CD4-positive, alpha-beta T cell treated with Interleukin-10 for 1 hour (primary cell): ENCODE measurements around the gene RIBC2.
"Not testable (repeated sequence)": the region's sequence is repeated elsewhere in the genome, so short reads cannot be mapped to it uniquely, and the experiment has no call there.

Source experiments
- DNase-seq: peaks from one replicate; pipeline ENCODE4 v3.0.0-alpha.2; 2020

RIBC2 gene

GRCh38 chr22:45413368-45414211 is at the start of gene RIBC2, which contains the start of gene SMC1B:
RIBC2 (plus strand) TSS chr22:45413693; CDS start chr22:45413887, 194 bp downstream.
SMC1B (minus strand) TSS chr22:45413599; CDS start chr22:45413567, 32 bp downstream.
- DNase-seq = peak; percentile 90

- no peak for DNase-seq
Measured at GRCh38 chr22:45366713-45367112, 46.8 kb upstream of the RIBC2 start.

- DNase-seq = not testable (repeated sequence)
Measured at GRCh38 chr22:45373592-45373991, 39.9 kb upstream of the RIBC2 start.

- DNase-seq = no peak
Measured at GRCh38 chr22:45376009-45376408, 37.5 kb upstream of the RIBC2 start.

- no peak for DNase-seq
Measured at GRCh38 chr22:45376703-45377102, 36.8 kb upstream of the RIBC2 start.

- no peak for DNase-seq
Measured at GRCh38 chr22:45381348-45381747, 32.1 kb upstream of the RIBC2 start.

GRCh38 chr22:45389546-45389945 is 23.9 kb upstream of the RIBC2 start:
- no peak for DNase-seq

GRCh38 chr22:45397806-45398205 is 15.7 kb upstream of the RIBC2 start:
- DNase-seq = peak; percentile 16

- no peak for DNase-seq
Measured at GRCh38 chr22:45398214-45398613, 15.3 kb upstream of the RIBC2 start.

GRCh38 chr22:45399712-45400445 is 13.6 kb upstream of the RIBC2 start:
- no peak for DNase-seq

- no peak for DNase-seq
Measured at GRCh38 chr22:45402466-45402985, 11.0 kb upstream of the RIBC2 start.

GRCh38 chr22:45407793-45408192 is 5.7 kb upstream of the RIBC2 start:
- no peak for DNase-seq

GRCh38 chr22:45413013-45413367 is 503 bp upstream of the RIBC2 start:
- no peak for DNase-seq

GRCh38 chr22:45418056-45418769 is 4.7 kb downstream of the RIBC2 start:
- DNase-seq = no peak

GRCh38 chr22:45418770-45419138 is 5.3 kb downstream of the RIBC2 start:
- DNase-seq = no peak

GRCh38 chr22:45420011-45420410 is 6.5 kb downstream of the RIBC2 start:
- no peak for DNase-seq

- no peak for DNase-seq
Measured at GRCh38 chr22:45420539-45420938, 7.0 kb downstream of the RIBC2 start.

GRCh38 chr22:45421349-45422055 is 8.0 kb downstream of the RIBC2 start:
- DNase-seq = no peak

- no peak for DNase-seq
Measured at GRCh38 chr22:45422237-45422983, 8.9 kb downstream of the RIBC2 start.

- no peak for DNase-seq
Measured at GRCh38 chr22:45423524-45423923, 10.0 kb downstream of the RIBC2 start.

- DNase-seq = peak; percentile 10
Measured at GRCh38 chr22:45424241-45424731, 10.8 kb downstream of the RIBC2 start.

- DNase-seq = no peak
Measured at GRCh38 chr22:45425101-45425500, 11.6 kb downstream of the RIBC2 start.
